Prostate gland (tissue), 2 donors: ENCODE measurements around the gene LPCAT3.

Experiments used
- CTCF ChIP-seq, 4 experiments: fragments of 200-600 bp in 2 of 4; fragments of 450-650 bp in 2 of 4; sonication (generic) in 2 of 4; IDR thresholded peaks; 1 replicate in 3 of 4; 2 replicates in 1 of 4; pipeline ENCODE4 v1.5.1; 2016 to 2019; ENCODE audit warnings: antibody characterized with exemption in 4 of 4, mild to moderate bottlenecking in 2 of 4, moderate library complexity in 2 of 4
- POLR2AphosphoS5 ChIP-seq: sonication (generic); formaldehyde crosslinking; IDR thresholded peaks from one replicate; pipeline ENCODE4 v1.6.1; 2017; ENCODE audit warnings: antibody characterized with exemption

GRCh38 chr12:6987956-6988553 lies 30.2 kb downstream of the LPCAT3 start:
- TF ChIP-seq CTCF (IDR thresholded peaks at IDR 0.05) (no peak), POLR2AphosphoS5 (peak; percentile 83)
